SK-N-SH (cell line): ENCODE results near the gene DSG3.

Experiments
- EP300 ChIP-seq, 2 experiments: IDR thresholded peaks; 2 replicates each; pipeline versions ENCODE4 v1.4.0 to v1.6.1; 2012; ENCODE audit warnings: borderline replicate concordance in 1 of 2, low read depth in 1 of 2, low read length in 1 of 2
- GABPA ChIP-seq: IDR thresholded peaks from 2 replicates; pipeline ENCODE4 v1.4.0; 2012; ENCODE audit warnings: low read depth, mild to moderate bottlenecking
- MXI1 ChIP-seq: IDR thresholded peaks from 2 replicates; pipeline ENCODE4 v1.6.1; 2012; ENCODE audit warnings: mild to moderate bottlenecking, low read depth, low read length, improper control_type of control experiment
- TF ChIP-seq, protein P1 (sequence below): fragments of 200-600 bp; sonication (generic); IDR thresholded peaks from 2 replicates; pipeline ENCODE4 v1.6.1; 2017; ENCODE audit warnings: antibody characterized with exemption, mild to moderate bottlenecking, moderate library complexity

DNA sequence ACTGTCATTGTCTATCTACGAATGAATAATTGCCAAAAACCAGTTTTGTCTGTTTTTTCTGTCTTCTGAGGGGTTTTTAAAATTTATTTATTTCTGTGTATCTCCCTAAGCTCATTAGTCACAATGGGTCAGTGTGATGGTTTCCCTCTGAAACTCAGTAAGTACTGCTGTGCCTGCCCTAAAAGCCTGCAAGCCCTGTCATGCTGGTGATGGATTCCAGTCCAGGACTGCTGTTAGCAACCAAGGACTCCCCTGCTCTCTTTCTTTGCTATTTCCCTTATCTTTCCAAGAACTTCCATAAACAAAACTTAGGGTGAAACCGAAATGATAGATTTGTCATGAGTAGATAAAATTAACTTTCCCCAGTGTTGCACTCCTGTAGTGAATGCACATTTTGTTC, 38.6 kb downstream of the DSG3 start:
- TF ChIP-seq MXI1: no peak
- TF ChIP-seq, protein P1, sequence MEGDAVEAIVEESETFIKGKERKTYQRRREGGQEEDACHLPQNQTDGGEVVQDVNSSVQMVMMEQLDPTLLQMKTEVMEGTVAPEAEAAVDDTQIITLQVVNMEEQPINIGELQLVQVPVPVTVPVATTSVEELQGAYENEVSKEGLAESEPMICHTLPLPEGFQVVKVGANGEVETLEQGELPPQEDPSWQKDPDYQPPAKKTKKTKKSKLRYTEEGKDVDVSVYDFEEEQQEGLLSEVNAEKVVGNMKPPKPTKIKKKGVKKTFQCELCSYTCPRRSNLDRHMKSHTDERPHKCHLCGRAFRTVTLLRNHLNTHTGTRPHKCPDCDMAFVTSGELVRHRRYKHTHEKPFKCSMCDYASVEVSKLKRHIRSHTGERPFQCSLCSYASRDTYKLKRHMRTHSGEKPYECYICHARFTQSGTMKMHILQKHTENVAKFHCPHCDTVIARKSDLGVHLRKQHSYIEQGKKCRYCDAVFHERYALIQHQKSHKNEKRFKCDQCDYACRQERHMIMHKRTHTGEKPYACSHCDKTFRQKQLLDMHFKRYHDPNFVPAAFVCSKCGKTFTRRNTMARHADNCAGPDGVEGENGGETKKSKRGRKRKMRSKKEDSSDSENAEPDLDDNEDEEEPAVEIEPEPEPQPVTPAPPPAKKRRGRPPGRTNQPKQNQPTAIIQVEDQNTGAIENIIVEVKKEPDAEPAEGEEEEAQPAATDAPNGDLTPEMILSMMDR: no peak
- TF ChIP-seq EP300 (IDR thresholded peaks at IDR 0.05; ENCODE audit: borderline replicate concordance in 1 of 2, low read depth in 1 of 2, low read length in 1 of 2): no peak
- no peak for TF ChIP-seq GABPA
